ENCODE data around the gene CHL1. TPM values are rescaled to one million over a fixed set of nuclear protein-coding genes. Genes with fewer than 3 reads are reported as not detected.

Gene CHL1
- total RNA-seq, 1 donor from 2014 or later = 35.5 TPM

DNA sequence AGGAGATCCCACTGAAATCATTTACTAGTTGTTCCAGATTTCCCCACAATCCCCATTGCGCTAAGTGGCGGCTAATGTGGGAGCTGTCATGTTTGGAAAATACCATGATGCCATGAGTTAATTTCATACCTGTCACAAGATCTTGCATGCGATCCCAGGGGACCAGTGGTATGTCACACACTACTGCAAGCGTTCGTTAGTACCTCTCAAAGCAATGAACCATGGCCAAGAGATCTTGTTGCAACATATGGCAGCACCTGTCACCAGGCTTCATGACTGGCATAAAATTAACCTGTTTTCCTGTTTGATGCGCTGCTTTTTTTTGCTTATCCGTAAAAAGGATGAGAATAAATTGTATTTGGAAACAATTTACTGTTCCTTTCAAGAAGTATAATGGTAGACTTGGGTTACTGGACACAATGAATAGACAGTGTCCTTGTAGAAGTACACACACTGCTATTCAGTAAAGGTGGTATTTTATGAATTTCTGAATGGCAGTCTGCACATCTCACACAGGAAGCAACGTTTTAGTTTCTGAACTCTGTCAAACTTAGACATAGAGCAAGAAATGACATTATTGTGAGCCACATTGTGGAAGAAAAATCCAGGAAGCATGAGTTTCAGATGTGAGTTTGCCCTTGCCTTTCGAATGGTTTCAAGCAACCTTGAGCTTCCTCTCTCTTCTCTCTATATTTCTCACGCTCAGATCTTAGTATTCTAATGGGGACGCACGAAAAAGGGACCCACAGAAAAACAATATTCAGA lies 81.9 kb downstream of the CHL1 start:
- H3K27ac Mint-ChIP-seq (ENCODE audit: unreplicated experiment) = no peak overlapping the region
- no peaks in the 10 kb centered on the region for H3K27me3 Mint-ChIP-seq (ENCODE audit: unreplicated experiment)
- H3K4me1 Mint-ChIP-seq (ENCODE audit: low read depth, unreplicated experiment) = peaks cover 12% of the 10 kb centered on the region
- DNase-seq = peak; percentile 32
- H3K9me3 Mint-ChIP-seq (ENCODE audit: unreplicated experiment) = no peaks in the 10 kb centered on the region
- H3K36me3 Mint-ChIP-seq (ENCODE audit: unreplicated experiment) = no peaks in the 10 kb centered on the region
- no peak for TF ChIP-seq CTCF (IDR thresholded peaks at IDR 0.05; ENCODE audit: partially characterized antibody, unreplicated experiment)
- no peak overlapping the region for H3K4me3 Mint-ChIP-seq (ENCODE audit: unreplicated experiment)

GRCh38 chr3:279325-279724 lies 82.8 kb downstream of the CHL1 start:
- no peaks in the 10 kb centered on the region for H3K36me3 Mint-ChIP-seq (ENCODE audit: unreplicated experiment)
- no peaks in the 10 kb centered on the region for H3K27me3 Mint-ChIP-seq (ENCODE audit: unreplicated experiment)
- H3K4me1 Mint-ChIP-seq (ENCODE audit: low read depth, unreplicated experiment) = peaks cover 12% of the 10 kb centered on the region
- no peak overlapping the region for H3K27ac Mint-ChIP-seq (ENCODE audit: unreplicated experiment)
- no peak overlapping the region for H3K4me3 Mint-ChIP-seq (ENCODE audit: unreplicated experiment)
- DNase-seq = no peak
- TF ChIP-seq CTCF (IDR thresholded peaks at IDR 0.05; ENCODE audit: partially characterized antibody, unreplicated experiment) = no peak
- peaks cover 2% of the 10 kb centered on the region for H3K9me3 Mint-ChIP-seq (ENCODE audit: unreplicated experiment)

- DNase-seq = no peak
These were observed 84.1 kb downstream of the CHL1 start for GRCh38 chr3:280681-281080.

DNA sequence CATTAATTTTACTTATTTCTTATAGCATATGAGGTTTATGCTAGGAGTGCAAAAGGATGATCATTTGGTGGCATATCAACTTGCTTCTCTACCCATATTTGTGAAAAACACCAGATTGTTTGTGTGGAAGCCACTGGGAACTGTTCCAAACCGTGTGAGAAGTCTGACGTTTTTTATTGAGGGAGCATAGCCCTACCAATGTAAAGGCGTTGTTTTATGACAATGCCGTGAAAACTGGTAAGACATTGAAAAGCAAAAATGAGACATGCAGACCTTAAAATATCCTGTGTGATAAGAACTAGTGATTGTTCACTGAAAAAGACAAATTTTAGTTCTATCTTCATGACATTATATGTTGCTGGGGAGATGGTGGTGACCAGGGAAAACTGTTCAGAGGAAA lies 87.8 kb downstream of the CHL1 start:
- TF ChIP-seq CTCF (IDR thresholded peaks at IDR 0.05; ENCODE audit: partially characterized antibody, unreplicated experiment) = no peak
- peaks cover 7% of the 10 kb centered on the region for H3K4me1 Mint-ChIP-seq (ENCODE audit: low read depth, unreplicated experiment)
- peaks cover 2% of the 10 kb centered on the region for H3K9me3 Mint-ChIP-seq (ENCODE audit: unreplicated experiment)
- no peak for DNase-seq
- no peaks in the 10 kb centered on the region for H3K36me3 Mint-ChIP-seq (ENCODE audit: unreplicated experiment)
- no peak overlapping the region for H3K4me3 Mint-ChIP-seq (ENCODE audit: unreplicated experiment)
- no peak overlapping the region for H3K27ac Mint-ChIP-seq (ENCODE audit: unreplicated experiment)
- H3K27me3 Mint-ChIP-seq (ENCODE audit: unreplicated experiment) = peaks cover 2% of the 10 kb centered on the region

More at GRCh38 chr3:280681-281080, 84.1 kb downstream of the CHL1 start:
- Mint-ChIP-seq H3K4me3 (ENCODE audit: unreplicated experiment) (no peak overlapping the region), H3K9me3 (ENCODE audit: unreplicated experiment) (peaks cover 2% of the 10 kb centered on the region), H3K27ac (ENCODE audit: unreplicated experiment) (no peak overlapping the region), H3K27me3 (ENCODE audit: unreplicated experiment) (no peaks in the 10 kb centered on the region), H3K4me1 (ENCODE audit: low read depth, unreplicated experiment) (peaks cover 12% of the 10 kb centered on the region), H3K36me3 (ENCODE audit: unreplicated experiment) (no peaks in the 10 kb centered on the region)
- TF ChIP-seq CTCF (IDR thresholded peaks at IDR 0.05; ENCODE audit: partially characterized antibody, unreplicated experiment) = no peak

- no peak for DNase-seq
- Mint-ChIP-seq H3K9me3 (ENCODE audit: unreplicated experiment) (peaks cover 2% of the 10 kb centered on the region), H3K4me3 (ENCODE audit: unreplicated experiment) (no peak overlapping the region), H3K36me3 (ENCODE audit: unreplicated experiment) (no peaks in the 10 kb centered on the region), H3K27me3 (ENCODE audit: unreplicated experiment) (peaks cover 2% of the 10 kb centered on the region), H3K4me1 (ENCODE audit: low read depth, unreplicated experiment) (peaks cover 4% of the 10 kb centered on the region), H3K27ac (ENCODE audit: unreplicated experiment) (no peak overlapping the region)
- TF ChIP-seq CTCF (IDR thresholded peaks at IDR 0.05; ENCODE audit: partially characterized antibody, unreplicated experiment) = no peak
These were observed 91.9 kb downstream of the CHL1 start for GRCh38 chr3:288417-288816.

All from glutamatergic neuron (in vitro differentiated cells).